Measurements from ENCODE around the gene PAQR9.
A peak's percentile ranks its signal among the peaks of the same experiment; 100 is the strongest.

The PAQR9 gene

GRCh38 chr3:143001369-143002082 lies 38.1 kb upstream of the PAQR9 start, which contains the start of gene U2SURP:
TSS of gene U2SURP (plus strand) at chr3:143001570. CDS start at chr3:143001629, 59 bp downstream.
- TF ChIP-seq, protein P1, sequence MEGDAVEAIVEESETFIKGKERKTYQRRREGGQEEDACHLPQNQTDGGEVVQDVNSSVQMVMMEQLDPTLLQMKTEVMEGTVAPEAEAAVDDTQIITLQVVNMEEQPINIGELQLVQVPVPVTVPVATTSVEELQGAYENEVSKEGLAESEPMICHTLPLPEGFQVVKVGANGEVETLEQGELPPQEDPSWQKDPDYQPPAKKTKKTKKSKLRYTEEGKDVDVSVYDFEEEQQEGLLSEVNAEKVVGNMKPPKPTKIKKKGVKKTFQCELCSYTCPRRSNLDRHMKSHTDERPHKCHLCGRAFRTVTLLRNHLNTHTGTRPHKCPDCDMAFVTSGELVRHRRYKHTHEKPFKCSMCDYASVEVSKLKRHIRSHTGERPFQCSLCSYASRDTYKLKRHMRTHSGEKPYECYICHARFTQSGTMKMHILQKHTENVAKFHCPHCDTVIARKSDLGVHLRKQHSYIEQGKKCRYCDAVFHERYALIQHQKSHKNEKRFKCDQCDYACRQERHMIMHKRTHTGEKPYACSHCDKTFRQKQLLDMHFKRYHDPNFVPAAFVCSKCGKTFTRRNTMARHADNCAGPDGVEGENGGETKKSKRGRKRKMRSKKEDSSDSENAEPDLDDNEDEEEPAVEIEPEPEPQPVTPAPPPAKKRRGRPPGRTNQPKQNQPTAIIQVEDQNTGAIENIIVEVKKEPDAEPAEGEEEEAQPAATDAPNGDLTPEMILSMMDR (conservative IDR thresholded peaks at IDR 0.05) = no peak
- H3K27ac ChIP-seq = peak within 1 kb of the TSS; percentile 90

DNA sequence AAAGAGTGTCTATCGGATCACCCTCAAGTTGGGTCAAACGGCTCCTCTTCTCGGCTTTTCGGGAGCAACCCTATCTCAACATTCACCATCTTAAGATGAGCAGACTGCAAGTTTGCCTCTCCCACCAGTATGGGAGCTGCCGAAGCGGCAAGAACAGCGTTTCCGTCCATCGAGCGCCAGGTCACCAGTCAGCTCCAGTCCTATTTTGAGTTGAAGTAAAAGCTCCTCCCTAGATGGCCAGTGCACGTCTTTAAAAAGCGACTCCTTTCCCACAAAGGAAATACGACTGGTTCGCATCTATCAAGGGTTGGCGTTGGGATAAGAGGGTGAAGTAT lies 37.5 kb upstream of the PAQR9 start:
- TF ChIP-seq, protein P1 (conservative IDR thresholded peaks at IDR 0.05) = no peak

GRCh38 chr3:143000528-143000927 lies 37.1 kb upstream of the PAQR9 start:
- peak overlapping the region; percentile 90 for H3K27ac ChIP-seq

More for the DNA sequence above, 37.5 kb upstream of the PAQR9 start:
- peak overlapping the region; percentile 90 for H3K27ac ChIP-seq

GRCh38 chr3:142999881-143000280 lies 36.4 kb upstream of the PAQR9 start:
- TF ChIP-seq, protein P1 (conservative IDR thresholded peaks at IDR 0.05) = no peak

More at GRCh38 chr3:143000528-143000927, 37.1 kb upstream of the PAQR9 start:
- TF ChIP-seq, protein P1 (conservative IDR thresholded peaks at IDR 0.05) = no peak

GRCh38 chr3:142998439-142998838 lies 35.0 kb upstream of the PAQR9 start:
- TF ChIP-seq, protein P1 (conservative IDR thresholded peaks at IDR 0.05) = no peak
- no peak overlapping the region for H3K27ac ChIP-seq

More at GRCh38 chr3:142999881-143000280, 36.4 kb upstream of the PAQR9 start:
- peak overlapping the region; percentile 90 for H3K27ac ChIP-seq

- TF ChIP-seq, protein P1 (conservative IDR thresholded peaks at IDR 0.05) = no peak
- no peak overlapping the region for H3K27ac ChIP-seq
Measured at GRCh38 chr3:142997330-142997729, 33.9 kb upstream of the PAQR9 start.

- no peak overlapping the region for H3K27ac ChIP-seq
- TF ChIP-seq, protein P1 (conservative IDR thresholded peaks at IDR 0.05) = peak; percentile 82
Measured at GRCh38 chr3:142993958-142994442, 30.5 kb upstream of the PAQR9 start.
